AG04449 (cell line): ENCODE results near the gene HHLA2.

Experiments
- CTCF ChIA-PET: fragments of 350-600 bp; formaldehyde crosslinking; extraction: SDS; loops from one replicate; lab custom pipeline; 2021; ENCODE audit warnings: antibody characterized with exemption; lab: Yijun Ruan, JAX
- POLR2A ChIA-PET: fragments of 400-600, 350-600 bp; formaldehyde crosslinking; extraction: SDS; loops from one replicate; lab custom pipeline; 2020; ENCODE audit warnings: antibody characterized with exemption, inconsistent platforms; lab: Yijun Ruan, JAX
- DNase-seq: peaks from one replicate; pipeline ENCODE4 v3.0.0-alpha.2; 2010; ENCODE audit warnings: low read depth, low spot score
- H3K4me3 ChIP-seq: 2 replicates; pipeline ENCODE4 v1.5.1; 2011; ENCODE audit warnings: low read depth, mild to moderate bottlenecking, control low read depth, low read length
- TF ChIP-seq, protein P1 (sequence below): IDR thresholded peaks from one replicate; pipeline ENCODE4 v1.5.1; 2011; ENCODE audit warnings: mild to moderate bottlenecking, moderate library complexity, low read length, control low read depth, inconsistent platforms; ENCODE audit not compliant: insufficient read depth; ENCODE audit errors: missing control alignments

Gene HHLA2

DNA sequence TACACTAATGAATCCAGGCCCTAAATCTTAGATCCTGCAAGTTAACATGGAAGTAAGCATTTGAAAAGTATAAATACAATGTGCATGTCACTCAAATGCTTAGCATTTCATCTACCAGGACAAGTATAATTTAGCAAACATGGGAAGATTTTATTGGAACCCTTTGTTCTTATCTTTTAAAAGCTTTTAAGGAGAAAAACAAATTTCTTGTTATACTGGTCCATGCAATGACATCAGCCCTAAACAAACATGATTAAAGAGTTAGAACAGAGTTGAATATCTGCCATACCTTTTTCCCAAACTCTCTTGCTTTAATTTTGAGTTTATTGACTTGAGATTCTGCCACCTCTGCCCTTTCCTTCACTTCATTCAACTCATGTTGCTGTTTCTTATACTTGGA, 87.0 kb downstream of the HHLA2 start:
- DNase-seq: no peak
- TF ChIP-seq, protein P1, sequence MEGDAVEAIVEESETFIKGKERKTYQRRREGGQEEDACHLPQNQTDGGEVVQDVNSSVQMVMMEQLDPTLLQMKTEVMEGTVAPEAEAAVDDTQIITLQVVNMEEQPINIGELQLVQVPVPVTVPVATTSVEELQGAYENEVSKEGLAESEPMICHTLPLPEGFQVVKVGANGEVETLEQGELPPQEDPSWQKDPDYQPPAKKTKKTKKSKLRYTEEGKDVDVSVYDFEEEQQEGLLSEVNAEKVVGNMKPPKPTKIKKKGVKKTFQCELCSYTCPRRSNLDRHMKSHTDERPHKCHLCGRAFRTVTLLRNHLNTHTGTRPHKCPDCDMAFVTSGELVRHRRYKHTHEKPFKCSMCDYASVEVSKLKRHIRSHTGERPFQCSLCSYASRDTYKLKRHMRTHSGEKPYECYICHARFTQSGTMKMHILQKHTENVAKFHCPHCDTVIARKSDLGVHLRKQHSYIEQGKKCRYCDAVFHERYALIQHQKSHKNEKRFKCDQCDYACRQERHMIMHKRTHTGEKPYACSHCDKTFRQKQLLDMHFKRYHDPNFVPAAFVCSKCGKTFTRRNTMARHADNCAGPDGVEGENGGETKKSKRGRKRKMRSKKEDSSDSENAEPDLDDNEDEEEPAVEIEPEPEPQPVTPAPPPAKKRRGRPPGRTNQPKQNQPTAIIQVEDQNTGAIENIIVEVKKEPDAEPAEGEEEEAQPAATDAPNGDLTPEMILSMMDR: no peak
- ChIA-PET POLR2A (no interaction called here), CTCF (no interaction called here)
- H3K4me3 ChIP-seq: no peak overlapping the region

DNA sequence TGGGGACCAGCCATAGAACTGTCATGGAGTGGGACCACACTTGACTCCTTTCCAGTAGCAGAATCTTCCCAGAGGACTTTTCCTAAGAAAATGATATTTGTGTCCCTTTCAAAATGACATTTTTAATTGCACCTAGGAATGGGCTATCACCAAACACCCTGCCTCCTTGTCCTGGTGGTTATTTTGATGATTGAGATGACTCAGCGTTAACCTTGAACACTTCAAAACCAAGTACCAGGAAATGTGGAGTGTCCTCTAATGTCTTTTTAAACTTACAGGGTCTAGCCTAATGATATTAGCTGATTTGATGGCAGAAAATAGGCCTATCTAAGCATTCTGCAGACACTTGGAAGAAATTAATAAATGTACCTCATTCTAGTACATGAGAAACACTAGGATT, 90.7 kb downstream of the HHLA2 start:
- POLR2A ChIA-PET: no interaction called here
- H3K4me3 ChIP-seq: no peak overlapping the region
- DNase-seq: no peak
- TF ChIP-seq, protein P1: no peak
- CTCF ChIA-PET: interaction anchor here (1.2 kb wide), 1 partner anchor 459 kb away, joined by 3 read pairs; no protein-coding TSS in a partner anchor

DNA sequence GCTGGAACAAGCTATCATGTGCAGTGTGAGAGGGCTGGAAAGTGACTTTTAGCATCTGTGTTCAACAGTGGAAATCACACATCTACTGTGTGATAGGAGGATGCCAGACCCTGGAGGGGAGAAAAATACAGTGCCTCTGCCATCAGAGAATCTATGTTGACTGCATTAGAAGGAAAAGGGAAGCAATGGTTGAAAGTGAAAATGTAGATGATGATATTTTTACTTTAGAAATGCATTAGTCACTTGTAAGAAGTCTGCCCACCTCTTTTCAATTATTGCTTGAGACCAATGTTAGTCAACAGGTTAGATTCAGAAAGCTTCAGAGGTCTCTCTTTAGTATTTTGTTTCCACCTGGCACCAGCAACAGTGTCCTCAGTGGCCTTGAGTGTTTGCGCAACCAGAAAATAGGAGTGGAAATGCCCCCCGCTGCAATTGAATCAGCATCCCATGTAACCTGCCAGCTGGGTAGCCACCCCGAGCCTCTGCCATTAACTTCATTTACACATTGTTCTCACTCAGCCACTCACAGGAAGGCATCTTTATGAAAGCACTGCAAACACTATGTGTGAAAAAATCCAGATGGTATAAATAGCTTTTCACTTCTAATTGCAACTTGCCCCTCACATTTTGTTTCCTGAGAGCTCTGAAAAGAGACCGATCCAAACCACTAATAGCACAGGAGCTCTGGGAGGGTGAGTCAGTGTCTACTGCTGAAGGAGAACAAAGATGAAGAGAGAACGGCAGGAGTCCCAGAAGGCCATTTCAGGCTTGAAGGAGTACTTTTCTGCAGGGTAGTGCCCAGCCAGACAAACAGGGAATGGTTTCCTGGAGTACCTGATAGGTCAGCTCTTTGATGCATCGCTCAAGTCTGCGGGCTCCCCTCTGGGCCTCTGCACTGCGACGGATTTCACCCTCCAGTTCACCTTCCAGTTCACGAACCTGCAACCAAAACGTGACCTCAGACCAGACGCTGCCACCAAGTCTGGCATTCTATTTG, 92.1 kb downstream of the HHLA2 start:
- no peak overlapping the region for H3K4me3 ChIP-seq
- TF ChIP-seq, protein P1: no peak
- POLR2A ChIA-PET: no interaction called here
- CTCF ChIA-PET: interaction anchor here (1.2 to 1.8 kb wide), 3 partner anchors 17 to 460 kb away, joined by 3 to 5 read pairs (median 4); no protein-coding TSS in a partner anchor
- DNase-seq: no peak

- POLR2A ChIA-PET: no interaction called here
- CTCF ChIA-PET: interaction anchor here (1.7 to 1.8 kb wide), 2 partner anchors 16 to 18 kb away, joined by 4 to 5 read pairs; no protein-coding TSS in a partner anchor
- DNase-seq: no peak
These were observed 93.0 kb downstream of the HHLA2 start for GRCh38 chr3:108389372-108389771.

GRCh38 chr3:108391917-108392593, 95.7 kb downstream of the HHLA2 start:
- no peak for DNase-seq
- TF ChIP-seq, protein P1: no peak
- ChIA-PET CTCF (interaction anchor here (3.4 kb wide), 1 partner anchor 14 kb away, joined by 16 read pairs; no protein-coding TSS in a partner anchor), POLR2A (no interaction called here)
- H3K4me3 ChIP-seq: no peak overlapping the region

More at GRCh38 chr3:108389372-108389771, 93.0 kb downstream of the HHLA2 start:
- no peak overlapping the region for H3K4me3 ChIP-seq
- TF ChIP-seq, protein P1: no peak
